C4-2B (cell line): Measurements from ENCODE around the gene MRPS18A.

Source experiments
- ZFX ChIP-seq: fragments of 450-650 bp; IDR thresholded peaks from 2 replicates; pipeline ENCODE4 v1.6.1; 2017
- TF ChIP-seq, protein P1 (sequence below): fragments of 450-650 bp; conservative IDR thresholded peaks from 2 replicates; pipeline ENCODE4 v1.5.1; 2017; ENCODE audit warnings: mild to moderate bottlenecking

- TF ChIP-seq, protein P1, sequence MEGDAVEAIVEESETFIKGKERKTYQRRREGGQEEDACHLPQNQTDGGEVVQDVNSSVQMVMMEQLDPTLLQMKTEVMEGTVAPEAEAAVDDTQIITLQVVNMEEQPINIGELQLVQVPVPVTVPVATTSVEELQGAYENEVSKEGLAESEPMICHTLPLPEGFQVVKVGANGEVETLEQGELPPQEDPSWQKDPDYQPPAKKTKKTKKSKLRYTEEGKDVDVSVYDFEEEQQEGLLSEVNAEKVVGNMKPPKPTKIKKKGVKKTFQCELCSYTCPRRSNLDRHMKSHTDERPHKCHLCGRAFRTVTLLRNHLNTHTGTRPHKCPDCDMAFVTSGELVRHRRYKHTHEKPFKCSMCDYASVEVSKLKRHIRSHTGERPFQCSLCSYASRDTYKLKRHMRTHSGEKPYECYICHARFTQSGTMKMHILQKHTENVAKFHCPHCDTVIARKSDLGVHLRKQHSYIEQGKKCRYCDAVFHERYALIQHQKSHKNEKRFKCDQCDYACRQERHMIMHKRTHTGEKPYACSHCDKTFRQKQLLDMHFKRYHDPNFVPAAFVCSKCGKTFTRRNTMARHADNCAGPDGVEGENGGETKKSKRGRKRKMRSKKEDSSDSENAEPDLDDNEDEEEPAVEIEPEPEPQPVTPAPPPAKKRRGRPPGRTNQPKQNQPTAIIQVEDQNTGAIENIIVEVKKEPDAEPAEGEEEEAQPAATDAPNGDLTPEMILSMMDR, result peak; percentile 96
- no peak for TF ChIP-seq ZFX
Observed at GRCh38 chr6:43667245-43668150, 20.1 kb downstream of the MRPS18A start.
